NCI-H2196 (cell line): ENCODE data around the gene PTBP2.
"Not testable (repeated sequence)": the region's sequence is repeated elsewhere in the genome, so short reads cannot be mapped to it uniquely, and the experiment has no call there.

Source experiments
- DNase-seq: peaks from one replicate; lab custom pipeline; 2025; ENCODE audit not compliant: unreplicated experiment; lab: John Stamatoyannopoulos, UW

PTBP2 gene

DNA sequence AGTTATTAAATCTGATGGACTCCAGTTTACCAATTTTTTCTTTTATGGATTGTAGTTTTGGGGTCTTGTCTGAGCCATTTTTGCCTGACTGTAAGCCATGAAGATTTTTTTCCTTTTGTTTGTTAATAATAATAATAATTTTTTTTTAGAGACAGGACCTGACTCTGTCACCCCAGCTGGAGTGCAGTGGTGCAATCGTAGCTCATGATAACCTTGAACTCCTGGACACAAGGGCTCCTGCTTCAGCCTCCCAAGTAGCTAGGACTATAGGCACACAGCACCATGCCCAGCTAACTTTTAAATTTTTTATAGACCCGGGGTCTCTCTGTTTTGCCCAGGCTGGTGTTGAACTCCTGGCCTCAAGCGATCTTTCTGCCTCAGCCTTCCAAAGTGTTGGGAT is 6.3 kb downstream of the PTBP2 start:
- DNase-seq: no peak

- no peak for DNase-seq
Measured at GRCh38 chr1:96730574-96731298, 9.2 kb downstream of the PTBP2 start.

- no peak for DNase-seq
Measured at GRCh38 chr1:96741335-96741734, 19.8 kb downstream of the PTBP2 start.

GRCh38 chr1:96746440-96747420 is 25.1 kb downstream of the PTBP2 start:
- DNase-seq: no peak

- DNase-seq: no peak
Measured at GRCh38 chr1:96747565-96747964, 26.0 kb downstream of the PTBP2 start.

DNA sequence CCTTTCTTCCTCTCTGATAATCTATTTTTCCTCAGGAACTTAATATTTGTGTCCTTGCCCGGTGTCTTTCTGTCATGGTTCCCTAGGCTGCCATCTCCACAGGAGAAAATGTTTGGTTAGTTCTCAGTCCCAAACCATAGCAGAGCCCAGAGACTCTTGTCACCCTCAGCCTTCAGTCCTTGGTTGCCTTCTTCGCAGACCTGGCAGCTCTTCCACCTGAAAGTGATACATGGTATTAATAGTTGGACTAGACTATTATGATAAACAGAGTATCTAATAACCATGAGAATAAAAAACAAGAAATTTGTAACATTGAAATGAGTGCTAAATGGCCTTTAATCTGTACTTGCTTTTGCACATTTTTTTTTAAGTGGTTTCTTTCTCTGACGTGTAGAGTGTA is 26.5 kb downstream of the PTBP2 start:
- no peak for DNase-seq

- no peak for DNase-seq
Measured at GRCh38 chr1:96749618-96750017, 28.0 kb downstream of the PTBP2 start.

DNA sequence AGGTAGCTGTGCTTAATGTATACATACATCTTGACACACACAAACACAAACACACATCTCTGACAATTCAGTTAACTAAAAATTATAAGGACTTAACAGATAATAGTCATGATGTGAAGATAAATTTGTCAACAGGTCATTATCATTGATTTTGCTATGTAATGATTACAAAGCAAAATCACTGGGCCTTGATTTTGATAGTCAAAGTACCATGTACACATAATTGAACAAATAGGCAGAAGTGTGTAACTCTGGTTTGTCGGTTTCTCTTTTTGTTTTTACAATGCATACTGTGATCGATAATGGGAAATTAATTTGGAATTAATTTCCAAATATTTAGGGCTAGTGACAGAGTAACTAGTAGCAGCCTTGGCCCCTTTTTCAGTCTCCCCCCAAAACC is 30.8 kb downstream of the PTBP2 start:
- no peak for DNase-seq

- DNase-seq: no peak
Measured at GRCh38 chr1:96756789-96757188, 35.2 kb downstream of the PTBP2 start.

DNA sequence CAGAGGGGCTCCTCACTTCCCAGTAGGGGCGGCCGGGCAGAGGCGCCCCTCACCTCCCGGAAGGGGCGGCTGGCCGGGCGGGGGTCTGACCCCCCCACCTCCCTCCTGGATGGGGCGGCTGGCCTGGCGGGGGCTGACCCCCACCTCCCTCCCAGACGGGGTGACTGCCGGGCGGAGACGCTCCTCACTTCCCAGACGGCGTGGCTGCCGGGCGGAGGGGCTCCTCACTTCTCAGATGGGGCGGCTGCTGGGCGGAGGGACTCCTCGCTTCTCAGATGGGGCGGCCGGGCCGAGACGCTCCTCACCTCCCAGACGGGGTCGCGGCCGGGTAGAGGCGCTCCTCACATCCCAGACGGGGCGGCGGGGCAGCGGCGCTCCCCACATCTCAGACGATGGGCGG is 41.0 kb downstream of the PTBP2 start:
- not testable (repeated sequence) for DNase-seq

GRCh38 chr1:96763514-96763913 is 41.9 kb downstream of the PTBP2 start:
- no peak for DNase-seq

- DNase-seq: no peak
Measured at GRCh38 chr1:96764469-96764868, 42.9 kb downstream of the PTBP2 start.

DNA sequence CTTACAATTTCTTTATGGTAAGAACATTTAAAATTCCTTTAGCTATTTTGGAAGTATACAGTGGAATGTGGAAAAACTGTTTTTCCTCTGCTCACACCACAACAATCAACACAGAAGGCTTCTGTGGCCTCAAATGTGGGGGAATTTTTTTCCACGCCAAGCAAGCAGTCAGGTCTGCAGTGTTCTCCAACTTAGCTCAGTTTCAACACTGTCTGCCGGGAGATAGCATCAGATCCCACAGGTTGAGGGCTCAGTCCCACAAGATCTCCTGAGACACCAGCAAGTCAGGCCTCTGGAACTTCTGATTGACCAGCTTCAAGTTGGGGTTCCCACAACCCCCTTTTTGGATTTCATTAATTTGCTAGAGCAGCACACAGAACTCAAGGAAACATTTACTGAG is 50.3 kb downstream of the PTBP2 start:
- no peak for DNase-seq

GRCh38 chr1:96772349-96772748 is 50.8 kb downstream of the PTBP2 start:
- no peak for DNase-seq

GRCh38 chr1:96772972-96773371 is 51.4 kb downstream of the PTBP2 start:
- DNase-seq: no peak

DNA sequence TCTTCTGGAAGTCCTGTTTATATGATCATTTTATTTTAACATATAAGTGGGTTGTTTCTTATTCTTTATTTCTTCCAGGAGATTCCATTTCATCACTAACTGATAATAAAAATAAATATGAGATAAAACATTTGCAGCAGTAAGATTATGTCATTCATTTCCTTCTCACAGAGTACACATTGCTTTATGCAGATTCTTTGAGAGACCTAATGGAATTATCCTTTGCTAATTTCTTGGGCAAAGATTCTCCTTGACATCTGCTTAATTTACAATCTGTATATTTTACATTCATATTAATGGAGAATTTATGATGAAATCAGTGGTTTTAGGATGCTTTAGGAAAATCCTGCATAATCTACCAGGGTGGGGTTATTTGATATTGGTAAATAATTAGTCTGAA is 60.6 kb downstream of the PTBP2 start:
- DNase-seq: no peak

- DNase-seq: no peak
Measured at GRCh38 chr1:96782856-96783255, 61.3 kb downstream of the PTBP2 start.

DNA sequence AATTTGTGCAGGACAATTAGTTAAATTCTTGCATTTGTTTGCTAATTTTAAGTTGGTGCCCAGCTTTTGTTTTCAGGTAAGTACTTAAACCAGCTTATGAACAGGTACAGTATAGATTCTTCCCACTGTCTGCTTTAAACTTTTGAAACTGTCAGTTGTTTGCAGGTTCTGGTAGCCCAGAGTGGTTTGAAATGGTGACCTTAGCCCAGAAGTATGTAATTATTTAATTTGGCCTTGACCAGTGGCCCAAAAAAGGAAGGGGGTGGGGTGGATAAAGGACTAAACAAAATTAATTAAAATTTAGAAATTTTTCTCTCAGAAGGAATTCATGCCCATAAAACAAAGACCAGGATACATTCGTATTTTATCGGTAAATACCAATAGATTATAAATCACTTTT is 69.0 kb downstream of the PTBP2 start:
- DNase-seq: no peak

DNA sequence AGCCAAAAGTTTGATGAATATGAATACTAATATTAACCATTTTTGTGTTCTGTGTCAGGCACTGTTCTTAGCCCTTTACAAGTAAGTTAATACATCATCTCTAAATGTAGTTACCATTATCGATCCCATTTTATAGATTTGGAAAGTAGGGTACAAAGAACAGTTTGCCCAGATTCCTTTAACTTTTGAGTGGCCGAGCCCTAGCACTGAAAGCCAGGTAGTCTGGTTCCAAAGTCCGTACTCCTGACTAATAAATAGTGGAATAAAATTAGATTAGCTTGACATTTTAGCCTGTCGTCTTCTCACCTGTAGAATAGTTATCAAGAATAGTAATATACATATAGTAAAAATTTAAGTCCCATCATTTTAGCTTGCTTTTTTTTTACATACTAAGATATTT is 70.6 kb downstream of the PTBP2 start:
- no peak for DNase-seq

GRCh38 chr1:96801696-96802095 is 80.1 kb downstream of the PTBP2 start:
- DNase-seq: not testable (repeated sequence)

- DNase-seq: no peak
Measured at GRCh38 chr1:96804648-96805047, 83.1 kb downstream of the PTBP2 start.

GRCh38 chr1:96808191-96808590 is 86.6 kb downstream of the PTBP2 start:
- no peak for DNase-seq
